ENCODE measurements around the gene COMMD2. TPM values are rescaled to one million over a fixed set of nuclear protein-coding genes. Genes with fewer than 3 reads are reported as not detected.

The COMMD2 gene
- total RNA-seq, 1 experiment from 2014 or later: 35.5 TPM

DNA sequence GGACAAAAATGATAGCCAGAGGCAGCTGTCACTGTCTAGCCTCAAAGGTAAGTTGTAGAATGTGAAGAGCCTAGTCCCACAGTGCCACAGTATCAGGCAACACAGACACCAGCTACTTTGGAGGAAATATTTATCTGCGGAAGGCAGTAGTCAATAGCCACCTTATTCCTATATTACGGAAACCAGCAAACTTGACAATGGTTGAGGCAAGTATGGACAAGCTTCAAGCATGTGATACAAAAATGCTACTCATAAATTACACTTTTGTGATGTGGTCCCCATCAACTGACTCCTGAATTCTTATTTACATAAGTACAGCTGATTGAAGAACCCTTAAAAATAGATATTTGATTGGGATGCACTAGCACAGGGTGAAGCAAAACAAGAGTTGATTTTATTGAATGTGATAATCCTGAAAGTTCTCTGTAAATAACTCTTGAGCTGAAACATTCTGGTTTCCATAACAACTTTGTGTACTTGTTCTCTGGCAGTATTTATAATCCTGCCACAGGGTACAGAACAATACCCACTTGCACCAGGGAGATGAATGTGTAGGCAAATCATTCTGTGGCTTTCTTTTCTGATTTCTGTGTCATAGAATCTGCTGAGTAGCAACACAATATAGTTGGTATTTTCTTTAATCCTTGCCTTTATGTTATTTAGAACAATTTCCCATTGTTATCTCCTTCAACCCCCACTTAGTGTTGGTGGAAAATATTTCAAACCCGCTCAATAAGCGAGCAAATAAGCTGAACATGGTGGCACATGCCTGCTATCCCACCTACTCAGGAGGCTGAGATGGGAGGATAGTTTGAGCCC, 40.4 kb upstream of the COMMD2 start, which contains the start of gene ANKUB1:
ANKUB1 (minus strand) TSS at position 103 of the 819 bp plus-strand sequence. CDS start 188 bp downstream, outside the sequence.
- Histone ChIP-seq H3K4me1 (ENCODE audit: control insufficient read depth in 1 of 2, insufficient read depth in 2 of 2, low read length in 2 of 2) (peaks cover 7 to 15% of the 10 kb centered on the region in 2 experiments; a peak in 3 of 4 replicates), H3K9me3 (ENCODE audit: control insufficient read depth in 1 of 2, insufficient read depth in 1 of 2, low read depth in 1 of 2, low read length in 2 of 2) (no peaks in the 10 kb centered on the region), H4K20me1 (ENCODE audit: insufficient read depth) (no peaks in the 10 kb centered on the region), H2AFZ (ENCODE audit: low read depth, low read length, poor library complexity, severe bottlenecking) (peak within 1 kb of the TSS; percentile 59), H3K9me2 (ENCODE audit: insufficient read depth) (no peaks in the 10 kb centered on the region), H3K79me2 (ENCODE audit: insufficient read depth, low read length) (no peaks in the 10 kb centered on the region), H3K27me3 (ENCODE audit: insufficient read depth, low read length) (no peaks in the 10 kb centered on the region), H3K36me3 (ENCODE audit: control insufficient read depth in 1 of 2, insufficient read depth in 2 of 2, low read length in 2 of 2) (no peaks in the 10 kb centered on the region), H3K4me2 (ENCODE audit: low read length) (no peak within 1 kb of the TSS), H3K4me3 (replicated peaks in 1 of 2; ENCODE audit: low read depth in 1 of 2, low read length in 2 of 2) (no peak within 1 kb of the TSS), H3K27ac (ENCODE audit: low read depth, low read length) (no peak within 1 kb of the TSS), H3K9ac (ENCODE audit: low read length) (no peak within 1 kb of the TSS)
- ATAC-seq (no peak), DNase-seq (ENCODE audit: low read depth, low spot score) (no peak)
- TF ChIP-seq ZNF274 (IDR thresholded peaks at IDR 0.05; ENCODE audit: low read depth, low read length): no peak
- TF ChIP-seq, protein P1, sequence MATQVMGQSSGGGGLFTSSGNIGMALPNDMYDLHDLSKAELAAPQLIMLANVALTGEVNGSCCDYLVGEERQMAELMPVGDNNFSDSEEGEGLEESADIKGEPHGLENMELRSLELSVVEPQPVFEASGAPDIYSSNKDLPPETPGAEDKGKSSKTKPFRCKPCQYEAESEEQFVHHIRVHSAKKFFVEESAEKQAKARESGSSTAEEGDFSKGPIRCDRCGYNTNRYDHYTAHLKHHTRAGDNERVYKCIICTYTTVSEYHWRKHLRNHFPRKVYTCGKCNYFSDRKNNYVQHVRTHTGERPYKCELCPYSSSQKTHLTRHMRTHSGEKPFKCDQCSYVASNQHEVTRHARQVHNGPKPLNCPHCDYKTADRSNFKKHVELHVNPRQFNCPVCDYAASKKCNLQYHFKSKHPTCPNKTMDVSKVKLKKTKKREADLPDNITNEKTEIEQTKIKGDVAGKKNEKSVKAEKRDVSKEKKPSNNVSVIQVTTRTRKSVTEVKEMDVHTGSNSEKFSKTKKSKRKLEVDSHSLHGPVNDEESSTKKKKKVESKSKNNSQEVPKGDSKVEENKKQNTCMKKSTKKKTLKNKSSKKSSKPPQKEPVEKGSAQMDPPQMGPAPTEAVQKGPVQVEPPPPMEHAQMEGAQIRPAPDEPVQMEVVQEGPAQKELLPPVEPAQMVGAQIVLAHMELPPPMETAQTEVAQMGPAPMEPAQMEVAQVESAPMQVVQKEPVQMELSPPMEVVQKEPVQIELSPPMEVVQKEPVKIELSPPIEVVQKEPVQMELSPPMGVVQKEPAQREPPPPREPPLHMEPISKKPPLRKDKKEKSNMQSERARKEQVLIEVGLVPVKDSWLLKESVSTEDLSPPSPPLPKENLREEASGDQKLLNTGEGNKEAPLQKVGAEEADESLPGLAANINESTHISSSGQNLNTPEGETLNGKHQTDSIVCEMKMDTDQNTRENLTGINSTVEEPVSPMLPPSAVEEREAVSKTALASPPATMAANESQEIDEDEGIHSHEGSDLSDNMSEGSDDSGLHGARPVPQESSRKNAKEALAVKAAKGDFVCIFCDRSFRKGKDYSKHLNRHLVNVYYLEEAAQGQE (IDR thresholded peaks at IDR 0.05; ENCODE audit: low read depth): no peak
- TF ChIP-seq FOSL1 (IDR thresholded peaks at IDR 0.05; ENCODE audit: low read depth): no peak
- no peak for TF ChIP-seq CBX3 (IDR thresholded peaks at IDR 0.05; ENCODE audit: low read depth)
- TF ChIP-seq SRF (IDR thresholded peaks at IDR 0.05; ENCODE audit: low read depth): no peak
- TF ChIP-seq, protein P2, sequence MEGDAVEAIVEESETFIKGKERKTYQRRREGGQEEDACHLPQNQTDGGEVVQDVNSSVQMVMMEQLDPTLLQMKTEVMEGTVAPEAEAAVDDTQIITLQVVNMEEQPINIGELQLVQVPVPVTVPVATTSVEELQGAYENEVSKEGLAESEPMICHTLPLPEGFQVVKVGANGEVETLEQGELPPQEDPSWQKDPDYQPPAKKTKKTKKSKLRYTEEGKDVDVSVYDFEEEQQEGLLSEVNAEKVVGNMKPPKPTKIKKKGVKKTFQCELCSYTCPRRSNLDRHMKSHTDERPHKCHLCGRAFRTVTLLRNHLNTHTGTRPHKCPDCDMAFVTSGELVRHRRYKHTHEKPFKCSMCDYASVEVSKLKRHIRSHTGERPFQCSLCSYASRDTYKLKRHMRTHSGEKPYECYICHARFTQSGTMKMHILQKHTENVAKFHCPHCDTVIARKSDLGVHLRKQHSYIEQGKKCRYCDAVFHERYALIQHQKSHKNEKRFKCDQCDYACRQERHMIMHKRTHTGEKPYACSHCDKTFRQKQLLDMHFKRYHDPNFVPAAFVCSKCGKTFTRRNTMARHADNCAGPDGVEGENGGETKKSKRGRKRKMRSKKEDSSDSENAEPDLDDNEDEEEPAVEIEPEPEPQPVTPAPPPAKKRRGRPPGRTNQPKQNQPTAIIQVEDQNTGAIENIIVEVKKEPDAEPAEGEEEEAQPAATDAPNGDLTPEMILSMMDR (IDR thresholded peaks at IDR 0.05 in 2 of 3, conservative IDR thresholded peaks at IDR 0.05 in 1 of 3; ENCODE audit: borderline replicate concordance in 1 of 3, insufficient read depth in 1 of 3, low read depth in 2 of 3, low read length in 2 of 3): no peak
- TF ChIP-seq EZH2phosphoT487 (IDR thresholded peaks at IDR 0.05; ENCODE audit: borderline replicate concordance): no peak
- TF ChIP-seq ZFX (IDR thresholded peaks at IDR 0.05): no peak
- TF ChIP-seq ZBTB33 (IDR thresholded peaks at IDR 0.05; ENCODE audit: extremely low read depth, insufficient replicate concordance, low read length): no peak
- no peak for TF ChIP-seq ATF3 (IDR thresholded peaks at IDR 0.05)
- no peak for TF ChIP-seq YY1 (IDR thresholded peaks at IDR 0.05; ENCODE audit: extremely low read depth, insufficient replicate concordance, low read depth, low read length)
- TF ChIP-seq JUND (IDR thresholded peaks at IDR 0.05): no peak
- TF ChIP-seq POLR2A (IDR thresholded peaks at IDR 0.05; ENCODE audit: borderline replicate concordance, extremely low read depth, insufficient read depth, insufficient read length): no peak
- no peak for TF ChIP-seq RAD21 (IDR thresholded peaks at IDR 0.05; ENCODE audit: low read depth)
- TF ChIP-seq POLR2AphosphoS5 (IDR thresholded peaks at IDR 0.05; ENCODE audit: low read depth, low read length): no peak
- no peak for TF ChIP-seq ELF1 (IDR thresholded peaks at IDR 0.05; ENCODE audit: borderline replicate concordance, low read depth)
- intact Hi-C loops (cut with micrococcal nuclease): no loop called here
- POLR2A ChIA-PET: interaction anchor here (1.3 kb wide), 1 partner anchor 15 kb away, joined by 3 read pairs; no protein-coding TSS in a partner anchor
- no TSS peak for BruUV-seq (replicated peaks)
- RAD21 ChIA-PET (ENCODE audit: low non-redundant PET in 1 of 2, low total read pairs in 2 of 2, uncharacterized antibody in 2 of 2, unreplicated experiment in 2 of 2): no interaction called here
- CTCF ChIA-PET: interaction anchor here (0.9 kb wide), 1 partner anchor 21 kb away, joined by 3 read pairs; no protein-coding TSS in a partner anchor

Measured in HCT116 (cell line).